HL-60 (cell line): ENCODE data around the gene STAMBP.

Source experiments
- DNase-seq, 2 experiments: peaks; one replicate each; pipeline ENCODE4 v3.0.0-alpha.2; 2010 to 2020; ENCODE audit warnings: low read depth in 1 of 2, low spot score in 1 of 2
- H3K27ac ChIP-seq: fragments of 250-450 bp; sonication (Bioruptor Pico); replicated peaks from 2 replicates; pipeline ENCODE4 v1.5.1; 2020; ENCODE audit warnings: mild to moderate bottlenecking, moderate library complexity
- H3K27me3 ChIP-seq: fragments of 250-450 bp; sonication (Bioruptor Pico); 2 replicates; pipeline ENCODE4 v1.5.1; 2021; ENCODE audit warnings: mild to moderate bottlenecking, moderate library complexity; ENCODE audit not compliant: insufficient read depth, poor library complexity, severe bottlenecking
- H3K4me3 ChIP-seq: replicated peaks from 2 replicates; pipeline ENCODE4 v1.5.1; 2011; ENCODE audit warnings: mild to moderate bottlenecking, control low read depth, low read length; ENCODE audit not compliant: insufficient read depth
- GABPA ChIP-seq: IDR thresholded peaks from 2 replicates; pipeline ENCODE4 v1.6.1; 2012; ENCODE audit warnings: low read depth
- POLR2AphosphoS5 ChIP-seq: IDR thresholded peaks from 2 replicates; pipeline ENCODE4 v1.6.1; 2012; ENCODE audit warnings: low read depth
- SPI1 ChIP-seq: IDR thresholded peaks from 2 replicates; pipeline ENCODE4 v1.6.1; 2012; ENCODE audit warnings: low read depth, mild to moderate bottlenecking, borderline replicate concordance
- TF ChIP-seq, protein P1 (sequence below): IDR thresholded peaks from 2 replicates; pipeline ENCODE4 v1.6.1; 2012; ENCODE audit warnings: low read depth; ENCODE audit not compliant: insufficient replicate concordance
- TF ChIP-seq, protein P2 (sequence below): IDR thresholded peaks from one replicate; pipeline ENCODE4 v1.5.1; 2011; ENCODE audit warnings: low read length, control low read depth, inconsistent platforms; ENCODE audit not compliant: insufficient read depth

STAMBP gene

DNA sequence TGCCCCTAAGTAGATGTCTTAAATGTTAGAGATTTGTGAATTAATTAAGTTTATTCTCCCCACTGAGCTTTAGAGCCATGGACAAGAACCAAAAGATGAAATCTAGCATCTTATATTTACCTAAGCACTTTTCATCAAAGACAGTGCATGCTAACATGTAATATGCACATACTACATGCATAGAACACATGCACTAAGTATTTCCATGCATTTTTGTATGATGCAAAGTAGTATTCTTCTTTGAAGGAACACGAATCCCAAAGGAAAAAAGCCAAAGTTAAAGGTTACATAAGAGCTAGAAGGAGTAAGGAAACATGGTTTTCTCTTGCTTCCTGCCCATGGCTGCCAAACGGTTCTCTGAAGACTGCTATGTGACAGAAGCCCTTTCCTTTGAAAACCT, 15.3 kb downstream of the STAMBP start:
- H3K4me3 ChIP-seq: no peak overlapping the region
- no peaks in the 10 kb centered on the region for H3K27me3 ChIP-seq
- no peak overlapping the region for H3K27ac ChIP-seq
- no peak for DNase-seq
- TF ChIP-seq SPI1 (no peak), POLR2AphosphoS5 (no peak), GABPA (no peak)
- TF ChIP-seq, protein P1, sequence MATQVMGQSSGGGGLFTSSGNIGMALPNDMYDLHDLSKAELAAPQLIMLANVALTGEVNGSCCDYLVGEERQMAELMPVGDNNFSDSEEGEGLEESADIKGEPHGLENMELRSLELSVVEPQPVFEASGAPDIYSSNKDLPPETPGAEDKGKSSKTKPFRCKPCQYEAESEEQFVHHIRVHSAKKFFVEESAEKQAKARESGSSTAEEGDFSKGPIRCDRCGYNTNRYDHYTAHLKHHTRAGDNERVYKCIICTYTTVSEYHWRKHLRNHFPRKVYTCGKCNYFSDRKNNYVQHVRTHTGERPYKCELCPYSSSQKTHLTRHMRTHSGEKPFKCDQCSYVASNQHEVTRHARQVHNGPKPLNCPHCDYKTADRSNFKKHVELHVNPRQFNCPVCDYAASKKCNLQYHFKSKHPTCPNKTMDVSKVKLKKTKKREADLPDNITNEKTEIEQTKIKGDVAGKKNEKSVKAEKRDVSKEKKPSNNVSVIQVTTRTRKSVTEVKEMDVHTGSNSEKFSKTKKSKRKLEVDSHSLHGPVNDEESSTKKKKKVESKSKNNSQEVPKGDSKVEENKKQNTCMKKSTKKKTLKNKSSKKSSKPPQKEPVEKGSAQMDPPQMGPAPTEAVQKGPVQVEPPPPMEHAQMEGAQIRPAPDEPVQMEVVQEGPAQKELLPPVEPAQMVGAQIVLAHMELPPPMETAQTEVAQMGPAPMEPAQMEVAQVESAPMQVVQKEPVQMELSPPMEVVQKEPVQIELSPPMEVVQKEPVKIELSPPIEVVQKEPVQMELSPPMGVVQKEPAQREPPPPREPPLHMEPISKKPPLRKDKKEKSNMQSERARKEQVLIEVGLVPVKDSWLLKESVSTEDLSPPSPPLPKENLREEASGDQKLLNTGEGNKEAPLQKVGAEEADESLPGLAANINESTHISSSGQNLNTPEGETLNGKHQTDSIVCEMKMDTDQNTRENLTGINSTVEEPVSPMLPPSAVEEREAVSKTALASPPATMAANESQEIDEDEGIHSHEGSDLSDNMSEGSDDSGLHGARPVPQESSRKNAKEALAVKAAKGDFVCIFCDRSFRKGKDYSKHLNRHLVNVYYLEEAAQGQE: no peak
- TF ChIP-seq, protein P2, sequence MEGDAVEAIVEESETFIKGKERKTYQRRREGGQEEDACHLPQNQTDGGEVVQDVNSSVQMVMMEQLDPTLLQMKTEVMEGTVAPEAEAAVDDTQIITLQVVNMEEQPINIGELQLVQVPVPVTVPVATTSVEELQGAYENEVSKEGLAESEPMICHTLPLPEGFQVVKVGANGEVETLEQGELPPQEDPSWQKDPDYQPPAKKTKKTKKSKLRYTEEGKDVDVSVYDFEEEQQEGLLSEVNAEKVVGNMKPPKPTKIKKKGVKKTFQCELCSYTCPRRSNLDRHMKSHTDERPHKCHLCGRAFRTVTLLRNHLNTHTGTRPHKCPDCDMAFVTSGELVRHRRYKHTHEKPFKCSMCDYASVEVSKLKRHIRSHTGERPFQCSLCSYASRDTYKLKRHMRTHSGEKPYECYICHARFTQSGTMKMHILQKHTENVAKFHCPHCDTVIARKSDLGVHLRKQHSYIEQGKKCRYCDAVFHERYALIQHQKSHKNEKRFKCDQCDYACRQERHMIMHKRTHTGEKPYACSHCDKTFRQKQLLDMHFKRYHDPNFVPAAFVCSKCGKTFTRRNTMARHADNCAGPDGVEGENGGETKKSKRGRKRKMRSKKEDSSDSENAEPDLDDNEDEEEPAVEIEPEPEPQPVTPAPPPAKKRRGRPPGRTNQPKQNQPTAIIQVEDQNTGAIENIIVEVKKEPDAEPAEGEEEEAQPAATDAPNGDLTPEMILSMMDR: no peak

DNA sequence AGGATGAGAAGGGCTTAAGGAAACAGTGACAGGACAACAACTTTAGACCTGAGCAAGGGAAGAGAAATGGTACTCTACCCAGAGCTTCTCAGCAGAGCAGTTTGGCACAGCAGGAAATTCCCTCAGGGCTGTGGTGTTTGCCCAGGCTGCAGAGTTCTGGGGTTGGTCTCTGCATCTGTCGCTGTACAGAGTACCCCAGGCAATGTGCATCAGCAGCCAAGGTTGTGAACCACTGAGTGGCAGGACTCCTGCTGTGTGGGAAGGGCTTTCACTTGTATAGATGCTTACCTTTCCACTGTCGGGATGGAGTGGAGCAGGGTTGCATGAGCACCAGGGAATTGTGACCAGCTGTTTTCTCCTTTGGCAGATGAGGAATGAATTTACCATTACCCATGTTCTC, 21.2 kb downstream of the STAMBP start:
- DNase-seq: no peak
- H3K27ac ChIP-seq: no peak overlapping the region
- H3K27me3 ChIP-seq: no peaks in the 10 kb centered on the region
- no peak overlapping the region for H3K4me3 ChIP-seq
- TF ChIP-seq, protein P1: no peak
- TF ChIP-seq SPI1: no peak
- no peak for TF ChIP-seq POLR2AphosphoS5
- TF ChIP-seq, protein P2: no peak
- TF ChIP-seq GABPA: no peak

DNA sequence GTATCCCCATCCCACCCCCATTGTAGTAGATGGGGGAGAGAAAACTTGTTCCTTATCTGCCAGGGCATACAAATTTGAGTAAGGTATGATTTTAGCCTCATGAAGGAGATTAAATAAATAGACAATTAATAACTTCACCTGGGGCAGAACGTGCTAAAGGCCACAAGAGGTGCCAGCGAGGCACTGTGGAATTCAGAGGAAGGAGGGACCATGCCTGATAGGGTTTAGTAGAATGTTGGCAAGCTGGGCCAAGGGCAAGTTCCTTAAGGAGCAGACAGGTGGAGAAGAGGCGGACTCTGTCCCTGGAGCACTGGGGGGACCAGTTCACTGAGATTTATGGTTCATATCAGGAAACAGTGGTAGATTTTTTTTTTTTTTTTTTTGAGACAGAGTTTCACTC, 22.5 kb downstream of the STAMBP start:
- H3K27ac ChIP-seq: no peak overlapping the region
- TF ChIP-seq SPI1 (no peak), POLR2AphosphoS5 (no peak), GABPA (no peak)
- TF ChIP-seq, protein P1: no peak
- TF ChIP-seq, protein P2: no peak
- DNase-seq: peak in 1 of 2 experiments; percentile 13
- no peak overlapping the region for H3K4me3 ChIP-seq
- H3K27me3 ChIP-seq: no peaks in the 10 kb centered on the region
